H7 (cell line): ENCODE results near the gene ADARB2. TPM values are rescaled to one million over a fixed set of nuclear protein-coding genes. Genes with fewer than 3 reads are reported as not detected.

Experiments
- DNase-seq: peaks from one replicate; pipeline ENCODE4 v3.0.0; 2012
- H3K27me3 ChIP-seq: 2 replicates; pipeline ENCODE4 v1.6.0; 2011; ENCODE audit warnings: mild to moderate bottlenecking, low read length; ENCODE audit not compliant: control insufficient read depth, insufficient read depth
- H3K36me3 ChIP-seq: replicated peaks from 2 replicates; pipeline ENCODE4 v1.5.1; 2011; ENCODE audit warnings: low read length; ENCODE audit not compliant: control insufficient read depth, insufficient read depth
- H3K4me3 ChIP-seq: 2 replicates; pipeline ENCODE4 v1.5.1; 2011; ENCODE audit warnings: low read depth, mild to moderate bottlenecking, control low read depth, low read length, moderate library complexity; ENCODE audit not compliant: insufficient read depth
- total RNA-seq: library from RNA; depleted of rRNA; stranded (reverse); fragments of >200 nt; shearing (Covaris generic); gene quantifications from 2 replicates; pipeline ENCODE4 v1.2.3, GENCODE V29; 2014

The ADARB2 gene
- total RNA-seq, 1 experiment from 2014 or later, result 1.5 TPM

GRCh38 chr10:1491901-1492300 is 245.4 kb downstream of the ADARB2 start:
- no peaks in the 10 kb centered on the region for H3K36me3 ChIP-seq

GRCh38 chr10:1489801-1490200 is 247.5 kb downstream of the ADARB2 start:
- DNase-seq, result no peak
- H3K27me3 ChIP-seq, result no peaks in the 10 kb centered on the region
- H3K4me3 ChIP-seq, result no peak overlapping the region
- no peaks in the 10 kb centered on the region for H3K36me3 ChIP-seq

More at GRCh38 chr10:1491901-1492300, 245.4 kb downstream of the ADARB2 start:
- Histone ChIP-seq H3K4me3 (no peak overlapping the region), H3K27me3 (no peaks in the 10 kb centered on the region)
- DNase-seq, result no peak

- Histone ChIP-seq H3K36me3 (no peaks in the 10 kb centered on the region), H3K4me3 (no peak overlapping the region), H3K27me3 (no peaks in the 10 kb centered on the region)
- peak; percentile 9 for DNase-seq
Observed at GRCh38 chr10:1488970-1489548, 248.3 kb downstream of the ADARB2 start.

GRCh38 chr10:1486841-1487687 is 250.3 kb downstream of the ADARB2 start:
- peak; percentile 22 for DNase-seq
- no peaks in the 10 kb centered on the region for H3K27me3 ChIP-seq
- no peaks in the 10 kb centered on the region for H3K36me3 ChIP-seq
- H3K4me3 ChIP-seq, result no peak overlapping the region

- no peaks in the 10 kb centered on the region for H3K36me3 ChIP-seq
- H3K4me3 ChIP-seq, result no peak overlapping the region
- peak; percentile 6 for DNase-seq
- no peaks in the 10 kb centered on the region for H3K27me3 ChIP-seq
Observed at GRCh38 chr10:1485357-1485756, 252.0 kb downstream of the ADARB2 start.

GRCh38 chr10:1483826-1484225 is 253.5 kb downstream of the ADARB2 start:
- Histone ChIP-seq H3K27me3 (no peaks in the 10 kb centered on the region), H3K4me3 (no peak overlapping the region), H3K36me3 (no peaks in the 10 kb centered on the region)
- DNase-seq, result peak; percentile 36

- peak; percentile 28 for DNase-seq
- Histone ChIP-seq H3K27me3 (no peaks in the 10 kb centered on the region), H3K36me3 (no peaks in the 10 kb centered on the region), H3K4me3 (no peak overlapping the region)
Observed at GRCh38 chr10:1483246-1483645, 254.1 kb downstream of the ADARB2 start.

GRCh38 chr10:1477578-1477977 is 259.7 kb downstream of the ADARB2 start:
- DNase-seq, result no peak
- no peaks in the 10 kb centered on the region for H3K27me3 ChIP-seq
- no peaks in the 10 kb centered on the region for H3K36me3 ChIP-seq
- no peak overlapping the region for H3K4me3 ChIP-seq

GRCh38 chr10:1476455-1476803 is 260.9 kb downstream of the ADARB2 start:
- Histone ChIP-seq H3K4me3 (no peak overlapping the region), H3K27me3 (no peaks in the 10 kb centered on the region), H3K36me3 (no peaks in the 10 kb centered on the region)
- DNase-seq, result no peak

GRCh38 chr10:1475771-1476454 is 261.4 kb downstream of the ADARB2 start:
- Histone ChIP-seq H3K4me3 (no peak overlapping the region), H3K36me3 (no peaks in the 10 kb centered on the region), H3K27me3 (no peaks in the 10 kb centered on the region)
- no peak for DNase-seq

GRCh38 chr10:1475098-1475591 is 262.2 kb downstream of the ADARB2 start:
- DNase-seq, result peak; percentile 66
- Histone ChIP-seq H3K36me3 (no peaks in the 10 kb centered on the region), H3K4me3 (no peak overlapping the region), H3K27me3 (no peaks in the 10 kb centered on the region)

GRCh38 chr10:1474376-1475097 is 262.8 kb downstream of the ADARB2 start:
- no peaks in the 10 kb centered on the region for H3K27me3 ChIP-seq
- peak; percentile 52 for DNase-seq
- H3K36me3 ChIP-seq, result no peaks in the 10 kb centered on the region
- H3K4me3 ChIP-seq, result no peak overlapping the region

- no peaks in the 10 kb centered on the region for H3K36me3 ChIP-seq
- DNase-seq, result peak; percentile 39
- no peak overlapping the region for H3K4me3 ChIP-seq
- H3K27me3 ChIP-seq, result no peaks in the 10 kb centered on the region
Observed at GRCh38 chr10:1473874-1474273, 263.5 kb downstream of the ADARB2 start.

- H3K36me3 ChIP-seq, result no peaks in the 10 kb centered on the region
- no peak overlapping the region for H3K4me3 ChIP-seq
- DNase-seq, result peak; percentile 23
- no peaks in the 10 kb centered on the region for H3K27me3 ChIP-seq
Observed at GRCh38 chr10:1472178-1472958, 265.0 kb downstream of the ADARB2 start.
